H1 (cell line): ENCODE measurements around the gene MYLK. TPM values are rescaled to one million over a fixed set of nuclear protein-coding genes. Genes with fewer than 3 reads are reported as not detected.

Experiments
- CTCF ChIA-PET: fragments of 300-600 bp; sonication (Branson Sonifier 250); formaldehyde crosslinking; loops from one replicate; lab custom pipeline; 2021; ENCODE audit not compliant: partially characterized antibody; lab: Charles Lee
- POLR2A ChIA-PET: fragments of 300-600 bp; sonication (Branson Sonifier 250); formaldehyde crosslinking; loops from one replicate; lab custom pipeline; 2021; ENCODE audit warnings: inconsistent platforms; ENCODE audit not compliant: partially characterized antibody; lab: Charles Lee
- DNase-seq, 2 experiments: peaks; one replicate each; pipeline versions ENCODE4 v3.0.0 to v3.0.0-alpha.2; 2010 to 2022; ENCODE audit warnings: low spot score in 2 of 2, low read depth in 1 of 2, mixed read lengths in 1 of 2
- FAIRE-seq: peaks from 2 replicates; lab custom pipeline; 2011; peaks lifted over from hg19 to GRCh38; lab: Jason Lieb, UNC
- H2AFZ ChIP-seq: 2 replicates; pipeline ENCODE4 v1.8.1; 2012; ENCODE audit warnings: low read length, inconsistent platforms
- H2AK5ac ChIP-seq: 2 replicates; pipeline ENCODE4 v1.6.1; 2013; ENCODE audit warnings: low read depth, low read length
- H2BK120ac ChIP-seq: replicated peaks from 2 replicates; pipeline ENCODE3; 2013; ENCODE audit warnings: low read depth, low read length, inconsistent platforms
- H2BK12ac ChIP-seq: 2 replicates; pipeline ENCODE4 v1.6.1; 2013; ENCODE audit warnings: low read depth, low read length
- H2BK15ac ChIP-seq: 2 replicates; pipeline ENCODE4 v1.6.1; 2013; ENCODE audit warnings: low read length
- H2BK20ac ChIP-seq: 2 replicates; pipeline ENCODE4 v1.6.1; 2013; ENCODE audit warnings: low read length
- H2BK5ac ChIP-seq: 2 replicates; pipeline ENCODE4 v1.6.1; 2013; ENCODE audit warnings: low read depth, low read length
- H3K14ac ChIP-seq: 2 replicates; pipeline ENCODE4 v1.6.1; 2013; ENCODE audit warnings: inconsistent platforms; ENCODE audit not compliant: insufficient read length
- H3K18ac ChIP-seq: 2 replicates; pipeline ENCODE4 v1.6.1; 2013; ENCODE audit warnings: low read length; ENCODE audit errors: extremely low read depth
- H3K23ac ChIP-seq: 2 replicates; pipeline ENCODE4 v1.6.1; 2013; ENCODE audit warnings: inconsistent platforms; ENCODE audit not compliant: insufficient read length
- H3K23me2 ChIP-seq: 2 replicates; pipeline ENCODE4 v1.6.1; 2013; ENCODE audit warnings: low read depth, low read length
- H3K27ac ChIP-seq: 2 replicates; pipeline ENCODE4 v1.6.1; 2011; ENCODE audit warnings: low read depth, low read length, inconsistent platforms
- H3K27me3 ChIP-seq, 4 experiments: replicated peaks in 1 of 4; 1 replicate in 1 of 4; 2 replicates in 3 of 4; pipeline versions ENCODE4 v1.6.1 to v1.8.1; 2011 to 2013; ENCODE audit warnings: low read length in 3 of 4, mild to moderate bottlenecking in 3 of 4, inconsistent platforms in 2 of 4, mixed read lengths in 2 of 4, moderate library complexity in 1 of 4; ENCODE audit not compliant: control insufficient read depth in 3 of 4, insufficient read depth in 3 of 4; ENCODE audit errors: extremely low read depth in 1 of 4
- H3K36me3 ChIP-seq, 4 experiments: 2 replicates each; pipeline versions ENCODE4 v1.6.1 to v1.8.1; 2011 to 2013; ENCODE audit warnings: mild to moderate bottlenecking in 4 of 4, low read length in 3 of 4, moderate library complexity in 2 of 4, control low read depth in 1 of 4, inconsistent platforms in 1 of 4; ENCODE audit not compliant: insufficient read depth in 4 of 4, control insufficient read depth in 2 of 4
- H3K4ac ChIP-seq: replicated peaks from 2 replicates; pipeline ENCODE3; 2013; ENCODE audit warnings: low read length, low read depth, mixed read lengths, inconsistent platforms; ENCODE audit not compliant: insufficient read length
- H3K4me1 ChIP-seq, 4 experiments: replicated peaks in 1 of 4; 1 replicate in 1 of 4; 2 replicates in 3 of 4; pipeline versions ENCODE4 v1.6.1 to v1.8.1; 2011 to 2013; ENCODE audit warnings: low read length in 3 of 4, inconsistent platforms in 2 of 4, mixed read lengths in 1 of 4; ENCODE audit not compliant: insufficient read depth in 4 of 4, control insufficient read depth in 3 of 4
- H3K4me2 ChIP-seq, 2 experiments: 2 replicates each; pipeline versions ENCODE4 v1.6.1 to v1.8.1; 2011 to 2013; ENCODE audit warnings: low read depth in 2 of 2, low read length in 2 of 2, control low read depth in 1 of 2, inconsistent platforms in 1 of 2, mild to moderate bottlenecking in 1 of 2; ENCODE audit not compliant: insufficient read depth in 1 of 2
- H3K4me3 ChIP-seq, 4 experiments: fragments of 200-600, 300-600 bp in 1 of 4; sonication (generic), shearing (Covaris generic), sonication (Bioruptor Twin) in 1 of 4; 2 replicates each; pipeline versions ENCODE4 v1.5.1 to v1.8.1; 2011 to 2016; ENCODE audit warnings: low read length in 4 of 4, low read depth in 3 of 4, control low read depth in 2 of 4, inconsistent platforms in 2 of 4, mild to moderate bottlenecking in 2 of 4, mixed read lengths in 1 of 4, moderate library complexity in 1 of 4; ENCODE audit not compliant: insufficient read depth in 2 of 4; ENCODE audit errors: extremely low read depth in 1 of 4
- H3K56ac ChIP-seq: replicated peaks from 2 replicates; pipeline ENCODE3; 2013; ENCODE audit warnings: low read depth, mild to moderate bottlenecking, mixed read lengths, low read length, inconsistent platforms; ENCODE audit not compliant: insufficient read length
- H3K79me1 ChIP-seq: 2 replicates; pipeline ENCODE4 v1.6.1; 2013; ENCODE audit warnings: low read depth, low read length, control low read depth
- H3K79me2 ChIP-seq, 2 experiments: 2 replicates each; pipeline versions ENCODE4 v1.6.1 to v1.8.1; 2012 to 2013; ENCODE audit warnings: low read length in 2 of 2, mild to moderate bottlenecking in 2 of 2, inconsistent platforms in 1 of 2; ENCODE audit not compliant: insufficient read depth in 2 of 2, control insufficient read depth in 1 of 2
- H3K9ac ChIP-seq, 4 experiments: replicated peaks in 1 of 4; 1 replicate in 1 of 4; 2 replicates in 3 of 4; pipeline versions ENCODE4 v1.6.1 to v1.8.1; 2011 to 2013; ENCODE audit warnings: low read depth in 3 of 4, low read length in 3 of 4, control low read depth in 2 of 4, mild to moderate bottlenecking in 2 of 4, moderate library complexity in 2 of 4, inconsistent platforms in 1 of 4; ENCODE audit errors: extremely low read depth in 1 of 4
- H3K9me3 ChIP-seq, 2 experiments: 2 replicates each; pipeline versions ENCODE4 v1.6.1 to v1.8.1; 2012 to 2013; ENCODE audit warnings: mild to moderate bottlenecking in 2 of 2, moderate library complexity in 2 of 2, control low read depth in 1 of 2, inconsistent platforms in 1 of 2, low read depth in 1 of 2, low read length in 1 of 2, mixed read lengths in 1 of 2; ENCODE audit not compliant: insufficient read depth in 2 of 2
- H4K20me1 ChIP-seq, 2 experiments: replicated peaks in 1 of 2; 2 replicates each; pipeline versions ENCODE3 to v1.8.1; 2011 to 2013; ENCODE audit warnings: inconsistent platforms in 2 of 2, low read length in 2 of 2, mild to moderate bottlenecking in 1 of 2; ENCODE audit not compliant: insufficient read depth in 2 of 2, control insufficient read depth in 1 of 2
- H4K5ac ChIP-seq: 2 replicates; pipeline ENCODE4 v1.6.1; 2013; ENCODE audit warnings: low read length, low read depth, mixed read lengths, inconsistent platforms; ENCODE audit not compliant: insufficient read length
- H4K8ac ChIP-seq: 2 replicates; pipeline ENCODE4 v1.8.0; 2013; ENCODE audit warnings: mild to moderate bottlenecking, moderate library complexity, low read length, inconsistent platforms; ENCODE audit not compliant: insufficient read depth; ENCODE audit errors: extremely low read depth
- H4K91ac ChIP-seq: replicated peaks from 2 replicates; pipeline ENCODE3; 2013; ENCODE audit warnings: low read length, mixed read lengths, inconsistent platforms; ENCODE audit not compliant: insufficient read length
- BCL11A ChIP-seq, 2 experiments: IDR thresholded peaks; one replicate each; pipeline ENCODE4 v1.6.1; 2011; ENCODE audit warnings: low read depth in 2 of 2, low read length in 2 of 2, mild to moderate bottlenecking in 2 of 2
- BRCA1 ChIP-seq: IDR thresholded peaks from 2 replicates; pipeline ENCODE4 v1.6.1; 2012; ENCODE audit warnings: low read depth, low read length, improper control_type of control experiment
- CBX5 ChIP-seq: fragments of 300-800, 300-1000 bp; sonication (generic); IDR thresholded peaks from 2 replicates; pipeline ENCODE4 v1.7.1; 2016; ENCODE audit warnings: antibody characterized with exemption, low read length, low read depth
- CBX8 ChIP-seq: fragments of 300-800, 300-1000 bp; sonication (generic); IDR thresholded peaks from 2 replicates; pipeline ENCODE4 v1.7.1; 2016; ENCODE audit warnings: low read depth, low read length, borderline replicate concordance
- CHD1 ChIP-seq: IDR thresholded peaks from 2 replicates; pipeline ENCODE4 v1.6.1; 2012; ENCODE audit warnings: low read depth, low read length, improper control_type of control experiment
- CHD2 ChIP-seq: IDR thresholded peaks from 2 replicates; pipeline ENCODE4 v1.6.1; 2012; ENCODE audit warnings: low read length, improper control_type of control experiment
- EGR1 ChIP-seq: IDR thresholded peaks from 2 replicates; pipeline ENCODE4 v1.6.1; 2011; ENCODE audit warnings: low read depth, low read length, borderline replicate concordance
- EP300 ChIP-seq, 2 experiments: IDR thresholded peaks; 1 replicate in 1 of 2; 2 replicates in 1 of 2; pipeline ENCODE4 v1.6.1; 2011 to 2012; ENCODE audit warnings: low read depth in 2 of 2, low read length in 2 of 2, mild to moderate bottlenecking in 2 of 2, borderline replicate concordance in 1 of 2, inconsistent platforms in 1 of 2, moderate library complexity in 1 of 2
- HDAC6 ChIP-seq: IDR thresholded peaks from one replicate; pipeline ENCODE4 v1.7.1; 2012; ENCODE audit warnings: low read depth, mild to moderate bottlenecking, inconsistent platforms, low read length, moderate library complexity
- JUN ChIP-seq: IDR thresholded peaks from 2 replicates; pipeline ENCODE4 v1.6.1; 2011; ENCODE audit warnings: low read depth, mild to moderate bottlenecking, improper control_type of control experiment, low read length
- JUND ChIP-seq: IDR thresholded peaks from 2 replicates; pipeline ENCODE4 v1.6.1; 2011; ENCODE audit warnings: mild to moderate bottlenecking, improper control_type of control experiment, low read length
- KDM1A ChIP-seq: fragments of 200-600, 300-600 bp; sonication (generic); IDR thresholded peaks from 2 replicates; pipeline ENCODE4 v1.7.1; 2016; ENCODE audit warnings: mild to moderate bottlenecking, low read length, borderline replicate concordance
- KDM5A ChIP-seq: fragments of 200-600 bp; IDR thresholded peaks from 2 replicates; pipeline ENCODE4 v1.7.1; 2012; ENCODE audit warnings: mild to moderate bottlenecking, low read length, inconsistent platforms, mixed read lengths
- SAP30 ChIP-seq: fragments of 300-600 bp; sonication (generic); IDR thresholded peaks from 2 replicates; pipeline ENCODE4 v1.7.1; 2012; ENCODE audit warnings: low read length, moderate library complexity, mild to moderate bottlenecking, inconsistent platforms; ENCODE audit not compliant: insufficient read depth, insufficient replicate concordance
- WGBS, 2 experiments: shearing (Covaris generic) in 1 of 2; methylation state at CpG; one replicate each; pipeline versions ENCODE4 v1.1.6 to v1.1.7; 2013 to 2015; ENCODE audit warnings: low lambda C conversion rate in 2 of 2, mixed read lengths in 2 of 2, inconsistent platforms in 1 of 2, low coverage in 1 of 2, missing lambda C conversion rate in 1 of 2; ENCODE audit not compliant: insufficient replicate concordance in 2 of 2, insufficient coverage in 1 of 2, insufficient read length in 1 of 2; ENCODE audit errors: extremely low coverage in 1 of 2, missing lambda C conversion rate in 1 of 2; 5-methylcytosine and 5-hydroxymethylcytosine counted together
- polyA plus RNA-seq, 7 experiments: library from polyadenylated mRNA; depleted of rRNA in 3 of 7; stranded (reverse) in 5 of 7; unstranded in 2 of 7; fragments of >200 nt in 5 of 7; fragments of 200-250 nt in 2 of 7; gene quantifications; 1 replicate in 5 of 7; 2 replicates in 1 of 7; 4 replicates in 1 of 7; pipeline versions ENCODE4 v1.2.1 to v1.2.3, GENCODE V29; 2011 to 2013; ENCODE audit warnings: missing spikeins in 2 of 7, mixed read lengths in 2 of 7
- total RNA-seq: library from RNA; stranded (reverse); fragmentation: NEBNext Ultra II Directional; extraction: Animal tissue kit (Norgen Biotek cat#: 25700); gene quantifications from 2 replicates; pipeline ENCODE4 v1.2.1, GENCODE V29; 2021

Gene MYLK
- total and polyA plus RNA-seq, 2 of the 8 experiments (the other 6 are each of a cell fraction or from before 2014, with no cell fraction given), result 11.6 to 21.3 TPM

- no peaks in the 10 kb centered on the region for H4K20me1 ChIP-seq
- CTCF ChIA-PET, result interaction anchor here (0.6 to 2.1 kb wide), 4 partner anchors 17 to 162 kb away, joined by 3 to 18 read pairs (median 6); no protein-coding TSS in a partner anchor
- no peaks in the 10 kb centered on the region for H3K79me2 ChIP-seq
- 87% methylated on average over 3 of the region's 3 CpGs; no CpG with 5 or more reads in 1 of the 2 experiments for WGBS, 2 experiments
- POLR2A ChIA-PET, result no interaction called here
- no peak overlapping the region for H3K18ac ChIP-seq
- DNase-seq (no peak), FAIRE-seq (no peak)
- peaks cover 0 to 3% (median 0%) of the 10 kb centered on the region in 4 experiments; a peak in 5 of 7 replicates for H3K4me1 ChIP-seq
- no peak overlapping the region for H3K9ac ChIP-seq
- H2BK120ac ChIP-seq, result no peak overlapping the region
- H2BK5ac ChIP-seq, result no peak overlapping the region
- H2BK12ac ChIP-seq, result no peak overlapping the region
- no peak overlapping the region for H3K4me2 ChIP-seq
- H2BK15ac ChIP-seq, result no peak overlapping the region
- H3K4ac ChIP-seq, result no peak overlapping the region
- no peak overlapping the region for H3K56ac ChIP-seq
- H4K91ac ChIP-seq, result no peak overlapping the region
- H2BK20ac ChIP-seq, result no peak overlapping the region
- no peak overlapping the region for H3K27ac ChIP-seq
- no peak overlapping the region for H4K8ac ChIP-seq
- H3K36me3 ChIP-seq, result no peaks in the 10 kb centered on the region
- H2AFZ ChIP-seq, result no peak overlapping the region
- no peaks in the 10 kb centered on the region for H3K9me3 ChIP-seq
- H4K5ac ChIP-seq, result no peak overlapping the region
- H3K14ac ChIP-seq, result no peak overlapping the region
- no peak overlapping the region for H3K4me3 ChIP-seq
- no peaks in the 10 kb centered on the region for H3K23me2 ChIP-seq
- no peak overlapping the region for H2AK5ac ChIP-seq
- H3K27me3 ChIP-seq, result no peaks in the 10 kb centered on the region
- no peak overlapping the region for H3K23ac ChIP-seq
- no peaks in the 10 kb centered on the region for H3K79me1 ChIP-seq
- TF ChIP-seq CHD2 (no peak), CBX5 (no peak), SAP30 (no peak), JUND (no peak), KDM5A (no peak), EP300 (IDR thresholded peaks at IDR 0.05; ENCODE audit: borderline replicate concordance in 1 of 2, low read depth in 2 of 2, low read length in 2 of 2) (no peak), BRCA1 (no peak), CHD1 (no peak), HDAC6 (no peak), KDM1A (no peak), JUN (no peak), EGR1 (no peak), BCL11A (IDR thresholded peaks at IDR 0.05; ENCODE audit: low read depth in 2 of 2, low read length in 2 of 2) (no peak), CBX8 (no peak)
Observed at GRCh38 chr3:123802007-123802625, 82.0 kb downstream of the MYLK start.
